Stomach smooth muscle (tissue), 2 donors: ENCODE results near the gene VSNL1.
A peak's percentile ranks its signal among the peaks of the same experiment; 100 is the strongest.

Experiments used
- H3K27ac ChIP-seq: one replicate; pipeline ENCODE4 v1.7.0; 2013; ENCODE audit warnings: mild to moderate bottlenecking, low read length, inconsistent platforms
- H3K27me3 ChIP-seq, 2 donors: one replicate each; pipeline ENCODE4 v1.7.0; 2013; ENCODE audit warnings: low read length in 2 of 2; ENCODE audit not compliant: insufficient read depth in 2 of 2, control insufficient read depth in 1 of 2
- H3K36me3 ChIP-seq, 2 donors: one replicate each; pipeline ENCODE4 v1.7.0; 2013; ENCODE audit warnings: low read length in 2 of 2; ENCODE audit not compliant: control insufficient read depth in 2 of 2, insufficient read depth in 2 of 2
- H3K4me1 ChIP-seq: one replicate; pipeline ENCODE4 v1.7.0; 2013; ENCODE audit warnings: low read length; ENCODE audit not compliant: control insufficient read depth, insufficient read depth
- H3K4me3 ChIP-seq, 2 donors: one replicate each; pipeline ENCODE4 v1.7.0; 2013; ENCODE audit warnings: low read length in 2 of 2
- H3K9ac ChIP-seq, 2 donors: one replicate each; pipeline ENCODE4 v1.7.0; 2013; ENCODE audit warnings: low read length in 2 of 2, mild to moderate bottlenecking in 1 of 2
- H3K9me3 ChIP-seq, 2 donors: one replicate each; pipeline ENCODE4 v1.7.0; 2013; ENCODE audit warnings: low read length in 2 of 2; ENCODE audit not compliant: control insufficient read depth in 2 of 2
- donor health status: healthy.
- donor health status: Pancreatic carcinoma.

Gene VSNL1

GRCh38 chr2:17646081-17646554, 105.6 kb downstream of the VSNL1 start:
- no peaks in the 10 kb centered on the region for H3K36me3 ChIP-seq
- H3K9me3 ChIP-seq, result no peaks in the 10 kb centered on the region
- peaks cover 36% of the 10 kb centered on the region for H3K4me1 ChIP-seq
- no peak overlapping the region for H3K9ac ChIP-seq
- no peak overlapping the region for H3K27ac ChIP-seq
- no peaks in the 10 kb centered on the region for H3K27me3 ChIP-seq
- H3K4me3 ChIP-seq, result no peak overlapping the region

GRCh38 chr2:17646838-17647701, 106.6 kb downstream of the VSNL1 start:
- Histone ChIP-seq H3K4me1 (peaks cover 36% of the 10 kb centered on the region), H3K9ac (no peak overlapping the region), H3K27me3 (no peaks in the 10 kb centered on the region), H3K36me3 (no peaks in the 10 kb centered on the region), H3K9me3 (no peaks in the 10 kb centered on the region), H3K27ac (peak overlapping the region; percentile 19), H3K4me3 (no peak overlapping the region)

GRCh38 chr2:17648581-17648980, 108.1 kb downstream of the VSNL1 start:
- H3K27me3 ChIP-seq, result no peaks in the 10 kb centered on the region
- H3K9me3 ChIP-seq, result no peaks in the 10 kb centered on the region
- peaks cover 27% of the 10 kb centered on the region for H3K4me1 ChIP-seq
- no peak overlapping the region for H3K27ac ChIP-seq
- H3K9ac ChIP-seq, result no peak overlapping the region
- no peak overlapping the region for H3K4me3 ChIP-seq
- H3K36me3 ChIP-seq, result no peaks in the 10 kb centered on the region

GRCh38 chr2:17649026-17649425, 108.5 kb downstream of the VSNL1 start:
- Histone ChIP-seq H3K27ac (no peak overlapping the region), H3K36me3 (no peaks in the 10 kb centered on the region), H3K4me3 (no peak overlapping the region), H3K9ac (no peak overlapping the region), H3K4me1 (peaks cover 23% of the 10 kb centered on the region), H3K27me3 (no peaks in the 10 kb centered on the region), H3K9me3 (no peaks in the 10 kb centered on the region)

GRCh38 chr2:17652681-17653394, 112.3 kb downstream of the VSNL1 start:
- Histone ChIP-seq H3K4me3 (no peak overlapping the region), H3K9me3 (no peaks in the 10 kb centered on the region), H3K36me3 (no peaks in the 10 kb centered on the region), H3K9ac (no peak overlapping the region), H3K4me1 (peaks cover 2% of the 10 kb centered on the region), H3K27me3 (no peaks in the 10 kb centered on the region), H3K27ac (no peak overlapping the region)

- Histone ChIP-seq H3K4me1 (no peaks in the 10 kb centered on the region), H3K36me3 (no peaks in the 10 kb centered on the region), H3K27ac (no peak overlapping the region), H3K27me3 (no peaks in the 10 kb centered on the region), H3K4me3 (no peak overlapping the region), H3K9me3 (no peaks in the 10 kb centered on the region), H3K9ac (no peak overlapping the region)
Measured at GRCh38 chr2:17657759-17658158, 117.3 kb downstream of the VSNL1 start.

- no peaks in the 10 kb centered on the region for H3K4me1 ChIP-seq
- H3K27me3 ChIP-seq, result no peaks in the 10 kb centered on the region
- no peak overlapping the region for H3K27ac ChIP-seq
- no peak overlapping the region for H3K9ac ChIP-seq
- no peaks in the 10 kb centered on the region for H3K9me3 ChIP-seq
- H3K36me3 ChIP-seq, result no peaks in the 10 kb centered on the region
- H3K4me3 ChIP-seq, result no peak overlapping the region
Measured at GRCh38 chr2:17658251-17658843, 117.9 kb downstream of the VSNL1 start.

- H3K4me3 ChIP-seq, result no peak overlapping the region
Measured at GRCh38 chr2:17660219-17660618, 119.7 kb downstream of the VSNL1 start.

GRCh38 chr2:17661460-17661859, 121.0 kb downstream of the VSNL1 start:
- H3K27me3 ChIP-seq, result no peaks in the 10 kb centered on the region
- H3K36me3 ChIP-seq, result peaks cover 0 to 4% of the 10 kb centered on the region in 2 donors
- no peak overlapping the region for H3K27ac ChIP-seq
- no peak overlapping the region for H3K4me3 ChIP-seq
- no peaks in the 10 kb centered on the region for H3K4me1 ChIP-seq
- no peak overlapping the region for H3K9ac ChIP-seq
- no peaks in the 10 kb centered on the region for H3K9me3 ChIP-seq

More at GRCh38 chr2:17660219-17660618, 119.7 kb downstream of the VSNL1 start:
- Histone ChIP-seq H3K9me3 (no peaks in the 10 kb centered on the region), H3K4me1 (no peaks in the 10 kb centered on the region), H3K27ac (no peak overlapping the region), H3K9ac (no peak overlapping the region), H3K27me3 (no peaks in the 10 kb centered on the region), H3K36me3 (peaks cover 0 to 4% of the 10 kb centered on the region in 2 donors)

- no peak overlapping the region for H3K9ac ChIP-seq
- H3K4me3 ChIP-seq, result no peak overlapping the region
- no peaks in the 10 kb centered on the region for H3K4me1 ChIP-seq
- H3K36me3 ChIP-seq, result peaks cover 0 to 4% of the 10 kb centered on the region in 2 donors
- no peaks in the 10 kb centered on the region for H3K9me3 ChIP-seq
- H3K27ac ChIP-seq, result no peak overlapping the region
- no peaks in the 10 kb centered on the region for H3K27me3 ChIP-seq
Measured at GRCh38 chr2:17662723-17663122, 122.2 kb downstream of the VSNL1 start.
